ENCODE data around the gene GRID2.

GRID2 gene

GRCh38 chr4:93448691-93449293, 1145.0 kb downstream of the GRID2 start:
- DNase-seq (ENCODE audit: low read depth), result no peak
- H3K4me3 ChIP-seq (ENCODE audit: low read length), result no peak overlapping the region
- TF ChIP-seq CTCF (conservative IDR thresholded peaks at IDR 0.05; ENCODE audit: low read depth, low read length), result no peak

- no peak overlapping the region for H3K4me3 ChIP-seq (ENCODE audit: low read length)
- TF ChIP-seq CTCF (conservative IDR thresholded peaks at IDR 0.05; ENCODE audit: low read depth, low read length), result no peak
Observed at GRCh38 chr4:93451954-93452353, 1148.2 kb downstream of the GRID2 start.

DNA sequence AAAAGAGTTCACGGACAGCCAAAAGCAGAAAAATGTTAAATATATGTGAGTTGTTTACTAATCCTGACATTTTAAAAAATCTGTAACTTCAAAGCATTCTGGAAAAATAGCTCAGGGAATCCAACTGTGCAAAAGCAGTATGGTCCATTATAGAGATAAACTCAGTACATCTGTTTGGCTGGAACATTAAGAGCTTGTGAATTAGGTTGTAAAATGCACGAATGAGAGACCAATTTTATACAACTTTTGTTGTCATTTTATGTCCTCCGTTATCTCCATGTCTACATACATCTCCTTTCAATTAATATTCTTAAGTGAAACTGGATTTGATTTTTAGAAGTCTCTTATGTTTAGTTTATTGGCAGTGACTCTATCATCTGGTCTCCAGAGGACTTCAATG, 1157.8 kb downstream of the GRID2 start:
- H3K4me3 ChIP-seq (ENCODE audit: low read length), result no peak overlapping the region
- no peak for DNase-seq (ENCODE audit: low read depth)
- no peak for TF ChIP-seq CTCF (conservative IDR thresholded peaks at IDR 0.05; ENCODE audit: low read depth, low read length)

More at GRCh38 chr4:93451954-93452353, 1148.2 kb downstream of the GRID2 start:
- no peak for DNase-seq (ENCODE audit: low read depth)

DNA sequence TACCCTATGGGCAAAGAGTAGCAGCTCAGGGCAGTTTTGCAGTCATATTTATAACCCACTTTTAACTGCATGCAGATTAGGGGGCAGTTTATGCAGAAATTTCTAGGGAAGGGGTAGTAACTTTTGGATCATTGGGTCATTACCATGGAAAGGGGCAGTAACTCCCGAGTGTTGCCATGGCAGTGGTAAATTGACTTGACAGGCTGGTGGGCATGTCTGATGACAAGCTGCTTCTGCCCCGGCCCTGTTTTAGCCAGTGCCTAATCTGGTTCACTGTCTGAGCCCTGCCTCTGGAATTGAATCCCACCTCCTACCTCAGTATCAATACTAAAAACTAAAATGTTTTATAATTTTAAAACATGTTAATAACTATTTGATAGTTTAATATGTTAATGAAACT, 1162.7 kb downstream of the GRID2 start:
- no peak for DNase-seq (ENCODE audit: low read depth)
- no peak for TF ChIP-seq CTCF (conservative IDR thresholded peaks at IDR 0.05; ENCODE audit: low read depth, low read length)
- H3K4me3 ChIP-seq (ENCODE audit: low read length), result no peak overlapping the region

- DNase-seq (ENCODE audit: low read depth), result no peak
- no peak overlapping the region for H3K4me3 ChIP-seq (ENCODE audit: low read length)
- TF ChIP-seq CTCF (conservative IDR thresholded peaks at IDR 0.05; ENCODE audit: low read depth, low read length), result no peak
Observed at GRCh38 chr4:93467484-93468155, 1163.9 kb downstream of the GRID2 start.

DNA sequence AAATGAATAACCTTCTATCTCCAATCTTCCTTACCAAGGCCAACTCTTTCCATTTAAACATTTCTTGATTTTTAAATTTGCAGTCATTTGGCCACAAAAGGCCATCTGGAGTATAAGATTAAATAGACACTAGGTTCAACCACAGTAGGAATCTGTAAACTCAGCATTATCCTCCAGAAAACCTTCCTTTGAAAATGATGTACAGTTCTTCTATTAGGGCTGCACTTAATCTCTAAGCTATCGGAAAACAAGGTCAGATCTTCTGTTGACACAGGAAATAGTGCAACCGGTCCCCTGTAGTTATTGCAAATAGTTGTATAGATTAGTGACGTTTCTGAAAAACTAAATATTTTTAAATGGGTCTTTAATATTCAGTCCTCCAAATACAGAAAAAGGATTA, 1165.8 kb downstream of the GRID2 start:
- H3K4me3 ChIP-seq (ENCODE audit: low read length), result no peak overlapping the region
- DNase-seq (ENCODE audit: low read depth), result no peak
- no peak for TF ChIP-seq CTCF (conservative IDR thresholded peaks at IDR 0.05; ENCODE audit: low read depth, low read length)

DNA sequence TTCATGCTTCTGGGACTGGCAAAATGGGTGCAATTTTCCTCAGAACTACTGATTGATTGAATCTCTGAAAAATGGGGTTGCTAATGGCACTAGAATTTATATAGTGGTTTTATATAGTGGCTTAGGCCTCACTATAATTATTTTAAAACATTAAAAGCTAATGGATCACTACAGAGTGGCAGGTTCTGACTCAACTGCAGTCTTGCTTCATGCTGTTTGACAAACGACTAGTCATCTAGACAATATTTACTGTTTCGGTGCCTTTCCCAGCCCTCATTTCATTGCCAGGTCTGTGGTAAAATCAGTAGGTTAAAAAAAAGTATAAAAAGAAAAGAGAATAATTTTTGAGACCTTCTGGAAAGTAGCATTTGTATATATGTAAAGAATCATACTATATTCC, 1172.0 kb downstream of the GRID2 start:
- no peak for TF ChIP-seq CTCF (conservative IDR thresholded peaks at IDR 0.05; ENCODE audit: low read depth, low read length)
- no peak for DNase-seq (ENCODE audit: low read depth)

More for the DNA sequence above, 1172.0 kb downstream of the GRID2 start:
- no peak overlapping the region for H3K4me3 ChIP-seq (ENCODE audit: low read length)

Data from retinal pigment epithelial cell (primary cell).